NCI-H748 (cell line): ENCODE measurements around the gene DENND2D.

Experiments used
- DNase-seq: peaks from one replicate; lab custom pipeline; 2025; ENCODE audit not compliant: unreplicated experiment; lab: John Stamatoyannopoulos, UW

DENND2D gene

DNA sequence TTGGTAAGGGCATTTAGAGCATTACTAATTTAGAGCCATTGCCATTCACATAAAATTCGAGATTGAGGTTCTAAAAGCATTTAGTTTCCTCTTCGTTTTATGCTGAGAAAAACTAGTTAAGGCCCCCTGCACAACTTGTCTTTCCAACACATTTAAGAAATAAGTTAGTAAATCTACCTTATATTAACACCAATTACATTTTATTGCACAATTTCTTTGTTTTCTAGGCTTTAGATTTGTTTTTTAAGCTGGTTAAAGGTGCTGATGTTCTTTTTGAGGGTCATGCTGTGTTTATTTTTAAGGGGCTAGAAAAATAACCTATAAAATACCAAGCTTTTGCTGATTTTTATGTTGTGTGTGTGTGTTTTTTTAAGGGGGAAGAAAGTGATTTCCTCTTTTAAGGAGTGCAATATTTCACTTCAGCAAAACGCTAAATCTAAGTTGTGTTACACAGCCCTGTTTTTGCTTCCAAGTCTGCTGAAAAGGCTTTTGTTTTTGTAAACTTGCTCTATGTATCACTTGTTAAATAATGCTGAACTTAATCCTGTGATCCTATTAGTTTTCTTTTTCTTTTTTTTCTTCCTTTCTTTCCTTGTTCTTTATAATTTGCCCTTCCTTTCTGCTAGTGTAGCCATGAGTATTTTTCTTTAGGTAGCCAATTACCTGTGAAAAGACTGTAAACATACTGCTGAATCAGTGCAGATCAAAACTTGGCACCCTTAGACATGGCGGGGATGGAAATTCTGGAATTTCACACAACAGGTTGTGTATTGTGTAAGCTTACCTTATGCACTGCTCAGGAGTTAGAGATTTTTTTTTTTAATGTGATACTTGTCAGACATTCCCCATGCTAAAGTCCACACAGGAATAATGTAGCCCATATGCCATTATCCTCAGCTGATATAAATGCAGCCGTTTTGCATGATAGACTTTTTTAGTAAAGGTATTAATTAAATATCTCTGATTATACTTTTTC is 58.9 kb downstream of the DENND2D start:
- DNase-seq = no peak

DNA sequence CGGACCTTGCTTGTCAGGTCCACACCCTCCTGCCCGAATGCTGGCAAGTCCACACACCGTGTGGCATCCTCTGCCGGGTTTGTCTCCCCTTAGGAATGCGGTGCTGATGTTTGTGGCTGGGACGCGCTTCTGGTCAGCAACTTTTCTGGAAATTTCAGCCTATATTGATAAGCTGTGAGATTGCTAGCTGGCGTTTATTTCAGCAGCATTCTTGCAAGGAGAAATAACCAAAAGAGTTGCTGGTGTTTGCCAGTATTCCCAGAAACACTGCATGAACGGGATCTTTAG is 59.8 kb downstream of the DENND2D start:
- no peak for DNase-seq

GRCh38 chr1:111139956-111140679 is 60.3 kb downstream of the DENND2D start, which contains the start of the genes CEPT1 and DRAM2:
CEPT1 (plus strand) TSS chr1:111140223; CDS start chr1:111147715, 7,492 bp downstream.
DRAM2 (minus strand) TSS chr1:111140093; CDS start chr1:111131554, 8,539 bp downstream.
- DNase-seq = peak; percentile 96

GRCh38 chr1:111139324-111139955 is 61.0 kb downstream of the DENND2D start:
- DNase-seq = peak; percentile 82
